ENCODE measurements around the gene TMEM178B.

The TMEM178B gene

GRCh38 chr7:141486959-141487358, 413.1 kb downstream of the TMEM178B start:
- TF ChIP-seq REST (IDR thresholded peaks at IDR 0.05; ENCODE audit: insufficient read depth in 1 of 2, low read depth in 2 of 2, low read length in 2 of 2) (no peak), FOXP2 (optimal IDR thresholded peaks at IDR 0.05; ENCODE audit: borderline replicate concordance, extremely low read depth, extremely low read length, insufficient read depth) (no peak), POLR2AphosphoS5 (IDR thresholded peaks at IDR 0.05; ENCODE audit: low read depth, low read length) (no peak)

GRCh38 chr7:141490474-141490873, 416.6 kb downstream of the TMEM178B start:
- TF ChIP-seq FOXP2 (optimal IDR thresholded peaks at IDR 0.05; ENCODE audit: borderline replicate concordance, extremely low read depth, extremely low read length, insufficient read depth) (no peak), SIN3A (IDR thresholded peaks at IDR 0.05; ENCODE audit: borderline replicate concordance, insufficient read depth, low read length) (no peak), TAF1 (IDR thresholded peaks at IDR 0.05; ENCODE audit: borderline replicate concordance, insufficient read depth, low read length) (no peak), REST (IDR thresholded peaks at IDR 0.05; ENCODE audit: insufficient read depth in 1 of 2, low read depth in 2 of 2, low read length in 2 of 2) (no peak), POLR2AphosphoS5 (IDR thresholded peaks at IDR 0.05; ENCODE audit: low read depth, low read length) (no peak)

- TF ChIP-seq REST (IDR thresholded peaks at IDR 0.05; ENCODE audit: insufficient read depth in 1 of 2, low read depth in 2 of 2, low read length in 2 of 2) (no peak), FOXP2 (optimal IDR thresholded peaks at IDR 0.05; ENCODE audit: borderline replicate concordance, extremely low read depth, extremely low read length, insufficient read depth) (no peak), TAF1 (IDR thresholded peaks at IDR 0.05; ENCODE audit: borderline replicate concordance, insufficient read depth, low read length) (no peak), SIN3A (IDR thresholded peaks at IDR 0.05; ENCODE audit: borderline replicate concordance, insufficient read depth, low read length) (no peak), POLR2AphosphoS5 (IDR thresholded peaks at IDR 0.05; ENCODE audit: low read depth, low read length) (no peak)
These were observed 421.2 kb downstream of the TMEM178B start for GRCh38 chr7:141495057-141495456.

GRCh38 chr7:141497391-141497790, 423.5 kb downstream of the TMEM178B start:
- TF ChIP-seq SIN3A (IDR thresholded peaks at IDR 0.05; ENCODE audit: borderline replicate concordance, insufficient read depth, low read length) = no peak
- no peak for TF ChIP-seq REST (IDR thresholded peaks at IDR 0.05; ENCODE audit: insufficient read depth in 1 of 2, low read depth in 2 of 2, low read length in 2 of 2)
- no peak for TF ChIP-seq FOXP2 (optimal IDR thresholded peaks at IDR 0.05; ENCODE audit: borderline replicate concordance, extremely low read depth, extremely low read length, insufficient read depth)
- no peak for TF ChIP-seq TAF1 (IDR thresholded peaks at IDR 0.05; ENCODE audit: borderline replicate concordance, insufficient read depth, low read length)
- no peak for TF ChIP-seq POLR2AphosphoS5 (IDR thresholded peaks at IDR 0.05; ENCODE audit: low read depth, low read length)

GRCh38 chr7:141500608-141501007, 426.7 kb downstream of the TMEM178B start:
- TF ChIP-seq TAF1 (IDR thresholded peaks at IDR 0.05; ENCODE audit: borderline replicate concordance, insufficient read depth, low read length) = no peak
- no peak for TF ChIP-seq REST (IDR thresholded peaks at IDR 0.05; ENCODE audit: insufficient read depth in 1 of 2, low read depth in 2 of 2, low read length in 2 of 2)
- no peak for TF ChIP-seq FOXP2 (optimal IDR thresholded peaks at IDR 0.05; ENCODE audit: borderline replicate concordance, extremely low read depth, extremely low read length, insufficient read depth)
- TF ChIP-seq SIN3A (IDR thresholded peaks at IDR 0.05; ENCODE audit: borderline replicate concordance, insufficient read depth, low read length) = no peak
- no peak for TF ChIP-seq POLR2AphosphoS5 (IDR thresholded peaks at IDR 0.05; ENCODE audit: low read depth, low read length)

Measured in PFSK-1 (cell line).